Measurements from ENCODE around the gene RHBG.

Gene RHBG

DNA sequence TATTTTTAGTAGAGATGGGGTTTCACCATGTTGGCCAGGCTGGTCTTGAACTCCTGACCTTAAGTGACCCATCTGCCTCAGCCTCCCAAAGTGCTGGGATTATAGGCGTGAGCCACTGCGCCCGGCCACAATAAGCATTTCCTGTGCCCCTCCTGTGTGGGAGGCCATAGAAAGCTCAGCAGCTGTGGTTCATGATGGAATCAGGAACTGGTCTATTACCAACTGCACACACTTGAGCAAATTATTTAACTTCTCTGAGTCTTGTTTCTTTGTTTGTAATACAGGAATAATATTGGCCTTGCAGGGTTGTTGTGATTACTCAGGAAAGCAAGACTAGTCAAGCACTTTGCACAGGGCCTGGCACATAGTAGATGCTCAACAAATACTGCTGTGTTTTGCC, 15.0 kb downstream of the RHBG start:
- WGBS, result 65% methylated on average over 3 of the region's 3 CpGs
- Histone ChIP-seq H3K9me3 (ENCODE audit: control insufficient read depth, low read length) (no peaks in the 10 kb centered on the region), H3K18ac (ENCODE audit: low read depth in 1 of 2, low read length in 2 of 2) (no peak overlapping the region)

DNA sequence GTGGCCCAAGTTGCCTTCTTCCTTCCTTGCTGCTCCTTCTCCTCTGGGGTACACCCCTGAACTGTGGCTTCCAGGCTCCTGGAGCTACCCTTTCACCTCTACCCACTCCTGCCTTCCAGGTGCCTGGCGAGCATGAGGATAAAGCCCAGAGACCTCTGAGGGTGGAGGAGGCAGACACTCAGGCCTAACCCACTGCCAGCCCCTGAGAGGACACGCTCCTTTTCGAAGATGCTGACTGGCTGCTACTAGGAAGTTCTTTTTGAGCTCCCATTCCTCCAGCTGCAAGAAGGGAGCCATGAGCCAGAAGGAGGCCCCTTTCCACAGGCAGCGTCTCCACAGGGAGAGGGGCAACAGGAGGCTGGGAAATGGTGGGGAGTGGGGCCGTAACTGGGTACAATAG, 15.6 kb downstream of the RHBG start:
- DNase-seq, result no peak
- no peak overlapping the region for H3K4me2 ChIP-seq (ENCODE audit: low read length, poor library complexity, severe bottlenecking)
- H4K91ac ChIP-seq (ENCODE audit: low read length), result no peak overlapping the region
- H3K27ac ChIP-seq (ENCODE audit: low read length, poor library complexity, severe bottlenecking), result no peak overlapping the region
- WGBS, result 97% methylated on average over 5 of the region's 5 CpGs
- peak overlapping the region in 1 of 2 experiments; percentile 16 for H3K4ac ChIP-seq (ENCODE audit: low read depth in 1 of 2, low read length in 2 of 2)
- peaks cover 44 to 46% of the 10 kb centered on the region in 2 experiments for H3K27me3 ChIP-seq (ENCODE audit: control insufficient read depth in 1 of 2, insufficient read depth in 1 of 2, low read length in 2 of 2)
- H4K8ac ChIP-seq (ENCODE audit: low read length), result no peak overlapping the region
- no peak overlapping the region for H2BK12ac ChIP-seq (ENCODE audit: low read length in 2 of 2)
- no peak overlapping the region for H2AK5ac ChIP-seq (ENCODE audit: low read length, severe bottlenecking)
- H3K9ac ChIP-seq (ENCODE audit: low read length), result no peak overlapping the region
- no peak overlapping the region for H3K18ac ChIP-seq (ENCODE audit: low read depth in 1 of 2, low read length in 2 of 2)
- no peaks in the 10 kb centered on the region for H3K36me3 ChIP-seq (ENCODE audit: control insufficient read depth in 1 of 2, insufficient read depth in 2 of 2, low read depth in 1 of 2, low read length in 2 of 2)
- no peaks in the 10 kb centered on the region for H3K79me1 ChIP-seq (replicated peaks; ENCODE audit: low read length, poor library complexity, severe bottlenecking)
- H2BK15ac ChIP-seq (ENCODE audit: low read depth, poor library complexity, severe bottlenecking), result no peak overlapping the region
- no peak overlapping the region for H3K14ac ChIP-seq (ENCODE audit: low read length in 2 of 2)
- H2BK5ac ChIP-seq (ENCODE audit: low read depth, low read length, poor library complexity, severe bottlenecking), result no peak overlapping the region
- no peak overlapping the region for H2AFZ ChIP-seq (ENCODE audit: low read depth, low read length)
- H3K9me3 ChIP-seq (ENCODE audit: control insufficient read depth, low read length), result no peaks in the 10 kb centered on the region
- H3K4me1 ChIP-seq (ENCODE audit: control insufficient read depth, insufficient read depth, low read depth, low read length), result peaks cover 7% of the 10 kb centered on the region
- peak overlapping the region in 1 of 2 experiments; percentile 16 for H3K4me3 ChIP-seq (ENCODE audit: insufficient read depth in 1 of 2, low read depth in 1 of 2, low read length in 2 of 2)
- no peak overlapping the region for H2BK120ac ChIP-seq (ENCODE audit: low read depth, low read length)
- H3K23ac ChIP-seq (ENCODE audit: low read length in 2 of 2), result no peak overlapping the region

More for the DNA sequence above, 15.0 kb downstream of the RHBG start:
- H2BK15ac ChIP-seq (ENCODE audit: low read depth, poor library complexity, severe bottlenecking), result no peak overlapping the region
- no peaks in the 10 kb centered on the region for H3K36me3 ChIP-seq (ENCODE audit: control insufficient read depth in 1 of 2, insufficient read depth in 2 of 2, low read depth in 1 of 2, low read length in 2 of 2)
- H3K23ac ChIP-seq (ENCODE audit: low read length in 2 of 2), result no peak overlapping the region
- H3K4me2 ChIP-seq (ENCODE audit: low read length, poor library complexity, severe bottlenecking), result no peak overlapping the region
- no peaks in the 10 kb centered on the region for H3K79me1 ChIP-seq (replicated peaks; ENCODE audit: low read length, poor library complexity, severe bottlenecking)
- no peak overlapping the region for H2AFZ ChIP-seq (ENCODE audit: low read depth, low read length)
- no peak overlapping the region for H2BK12ac ChIP-seq (ENCODE audit: low read length in 2 of 2)
- no peak for DNase-seq
- H2AK5ac ChIP-seq (ENCODE audit: low read length, severe bottlenecking), result no peak overlapping the region
- no peak overlapping the region for H3K27ac ChIP-seq (ENCODE audit: low read length, poor library complexity, severe bottlenecking)
- H3K4me1 ChIP-seq (ENCODE audit: control insufficient read depth, insufficient read depth, low read depth, low read length), result peaks cover 8% of the 10 kb centered on the region
- H3K4me3 ChIP-seq (ENCODE audit: insufficient read depth in 1 of 2, low read depth in 1 of 2, low read length in 2 of 2), result no peak overlapping the region
- no peak overlapping the region for H4K91ac ChIP-seq (ENCODE audit: low read length)
- H2BK5ac ChIP-seq (ENCODE audit: low read depth, low read length, poor library complexity, severe bottlenecking), result no peak overlapping the region
- no peak overlapping the region for H2BK120ac ChIP-seq (ENCODE audit: low read depth, low read length)
- no peak overlapping the region for H4K8ac ChIP-seq (ENCODE audit: low read length)
- no peak overlapping the region for H3K4ac ChIP-seq (ENCODE audit: low read depth in 1 of 2, low read length in 2 of 2)
- no peak overlapping the region for H3K14ac ChIP-seq (ENCODE audit: low read length in 2 of 2)
- no peak overlapping the region for H3K9ac ChIP-seq (ENCODE audit: low read length)
- peaks cover 37 to 39% of the 10 kb centered on the region in 2 experiments for H3K27me3 ChIP-seq (ENCODE audit: control insufficient read depth in 1 of 2, insufficient read depth in 1 of 2, low read length in 2 of 2)

DNA sequence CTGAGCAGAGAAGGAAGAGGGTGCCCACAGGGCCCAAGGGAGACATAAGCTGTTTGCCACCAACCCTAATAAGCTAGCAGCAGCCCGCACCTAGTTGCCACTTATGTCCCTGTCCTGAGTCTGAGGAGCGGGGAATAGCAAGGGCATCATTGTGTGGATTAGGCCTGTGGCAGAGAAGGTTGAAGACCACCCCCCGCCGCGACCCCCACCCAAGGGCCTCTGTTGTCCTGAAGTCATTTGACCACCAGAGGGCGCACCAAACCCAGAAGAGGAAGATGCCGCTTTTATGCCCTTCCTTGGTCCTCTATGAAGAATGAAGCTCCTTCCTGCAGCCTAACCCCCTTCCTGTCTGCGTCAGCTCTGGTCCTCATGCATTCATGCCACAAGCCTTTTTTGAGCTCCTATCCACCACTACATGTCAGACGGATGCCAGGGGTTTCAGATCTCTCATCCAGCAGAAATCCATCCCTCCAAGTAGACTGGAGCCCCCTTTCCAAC, 16.6 kb downstream of the RHBG start:
- no peak overlapping the region for H3K23ac ChIP-seq (ENCODE audit: low read length in 2 of 2)
- H2BK12ac ChIP-seq (ENCODE audit: low read length in 2 of 2), result no peak overlapping the region
- no peak overlapping the region for H3K9ac ChIP-seq (ENCODE audit: low read length)
- H3K79me1 ChIP-seq (replicated peaks; ENCODE audit: low read length, poor library complexity, severe bottlenecking), result no peaks in the 10 kb centered on the region
- no peak overlapping the region for H2BK120ac ChIP-seq (ENCODE audit: low read depth, low read length)
- peaks cover 7% of the 10 kb centered on the region for H3K4me1 ChIP-seq (ENCODE audit: control insufficient read depth, insufficient read depth, low read depth, low read length)
- WGBS, result 22% methylated on average over 9 of the region's 9 CpGs
- no peak overlapping the region for H3K4ac ChIP-seq (ENCODE audit: low read depth in 1 of 2, low read length in 2 of 2)
- no peak overlapping the region for H3K14ac ChIP-seq (ENCODE audit: low read length in 2 of 2)
- no peak overlapping the region for H2AK5ac ChIP-seq (ENCODE audit: low read length, severe bottlenecking)
- H4K8ac ChIP-seq (ENCODE audit: low read length), result no peak overlapping the region
- no peaks in the 10 kb centered on the region for H3K36me3 ChIP-seq (ENCODE audit: control insufficient read depth in 1 of 2, insufficient read depth in 2 of 2, low read depth in 1 of 2, low read length in 2 of 2)
- peak; percentile 64 for DNase-seq
- no peak overlapping the region for H2AFZ ChIP-seq (ENCODE audit: low read depth, low read length)
- H2BK5ac ChIP-seq (ENCODE audit: low read depth, low read length, poor library complexity, severe bottlenecking), result no peak overlapping the region
- H3K4me3 ChIP-seq (ENCODE audit: insufficient read depth in 1 of 2, low read depth in 1 of 2, low read length in 2 of 2), result no peak overlapping the region
- H3K18ac ChIP-seq (ENCODE audit: low read depth in 1 of 2, low read length in 2 of 2), result no peak overlapping the region
- no peaks in the 10 kb centered on the region for H3K9me3 ChIP-seq (ENCODE audit: control insufficient read depth, low read length)
- H3K27me3 ChIP-seq (ENCODE audit: control insufficient read depth in 1 of 2, insufficient read depth in 1 of 2, low read length in 2 of 2), result peaks cover 53 to 55% of the 10 kb centered on the region in 2 experiments
- no peak overlapping the region for H4K91ac ChIP-seq (ENCODE audit: low read length)
- H2BK15ac ChIP-seq (ENCODE audit: low read depth, poor library complexity, severe bottlenecking), result no peak overlapping the region
- no peak overlapping the region for H3K27ac ChIP-seq (ENCODE audit: low read length, poor library complexity, severe bottlenecking)
- no peak overlapping the region for H3K4me2 ChIP-seq (ENCODE audit: low read length, poor library complexity, severe bottlenecking)

DNA sequence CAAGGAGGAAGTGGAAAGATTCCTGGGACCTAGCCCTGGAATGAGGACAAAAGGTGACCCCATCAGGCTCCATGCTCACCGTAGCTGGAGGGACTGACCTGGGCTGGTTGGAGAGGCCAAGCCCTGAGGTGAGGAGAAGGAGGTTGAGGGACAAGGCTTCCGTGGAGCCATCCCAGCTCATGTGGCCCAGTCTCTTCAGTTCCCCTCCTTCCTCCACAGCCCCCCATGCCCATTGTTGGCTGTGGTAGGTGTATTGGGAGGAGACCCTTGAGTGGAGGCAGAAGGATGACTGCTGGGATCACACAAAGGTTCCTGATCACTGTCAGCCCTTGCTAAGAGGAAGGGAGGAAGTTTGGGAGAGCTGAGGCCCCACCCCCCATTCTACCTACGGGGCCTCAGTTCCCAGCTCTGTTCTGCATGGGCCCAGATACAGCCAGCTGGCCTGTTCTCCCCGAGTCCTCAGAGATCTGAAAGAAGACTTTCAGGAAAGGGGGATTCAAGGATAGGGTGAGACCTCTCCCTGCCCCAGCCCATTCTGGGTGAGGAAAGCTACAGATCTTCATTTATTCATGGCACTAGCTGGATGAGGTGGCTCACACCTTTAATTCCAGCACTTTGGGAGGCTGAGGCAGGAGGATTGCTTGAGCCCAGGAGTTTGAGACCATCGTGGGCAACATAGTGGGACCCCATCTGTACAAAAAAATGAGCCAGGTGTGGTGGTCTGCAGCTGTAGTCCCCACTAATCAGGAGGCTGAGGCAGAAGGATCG, 17.3 kb downstream of the RHBG start:
- H2BK120ac ChIP-seq (ENCODE audit: low read depth, low read length), result no peak overlapping the region
- H2BK5ac ChIP-seq (ENCODE audit: low read depth, low read length, poor library complexity, severe bottlenecking), result no peak overlapping the region
- H3K4me2 ChIP-seq (ENCODE audit: low read length, poor library complexity, severe bottlenecking), result no peak overlapping the region
- no peak overlapping the region for H2AK5ac ChIP-seq (ENCODE audit: low read length, severe bottlenecking)
- H3K4me3 ChIP-seq (ENCODE audit: insufficient read depth in 1 of 2, low read depth in 1 of 2, low read length in 2 of 2), result no peak overlapping the region
- no peak overlapping the region for H4K8ac ChIP-seq (ENCODE audit: low read length)
- WGBS, result 77% methylated on average over 4 of the region's 6 CpGs
- H3K23ac ChIP-seq (ENCODE audit: low read length in 2 of 2), result no peak overlapping the region
- no peaks in the 10 kb centered on the region for H3K36me3 ChIP-seq (ENCODE audit: control insufficient read depth in 1 of 2, insufficient read depth in 2 of 2, low read depth in 1 of 2, low read length in 2 of 2)
- peaks cover 59 to 62% of the 10 kb centered on the region in 2 experiments for H3K27me3 ChIP-seq (ENCODE audit: control insufficient read depth in 1 of 2, insufficient read depth in 1 of 2, low read length in 2 of 2)
- H2BK15ac ChIP-seq (ENCODE audit: low read depth, poor library complexity, severe bottlenecking), result no peak overlapping the region
- no peak overlapping the region for H2BK12ac ChIP-seq (ENCODE audit: low read length in 2 of 2)
- DNase-seq, result no peak
- H3K9ac ChIP-seq (ENCODE audit: low read length), result no peak overlapping the region
- no peak overlapping the region for H3K14ac ChIP-seq (ENCODE audit: low read length in 2 of 2)
- no peak overlapping the region for H3K18ac ChIP-seq (ENCODE audit: low read depth in 1 of 2, low read length in 2 of 2)
- H3K27ac ChIP-seq (ENCODE audit: low read length, poor library complexity, severe bottlenecking), result no peak overlapping the region
- no peak overlapping the region for H4K91ac ChIP-seq (ENCODE audit: low read length)
- peaks cover 7% of the 10 kb centered on the region for H3K4me1 ChIP-seq (ENCODE audit: control insufficient read depth, insufficient read depth, low read depth, low read length)
- H3K9me3 ChIP-seq (ENCODE audit: control insufficient read depth, low read length), result no peaks in the 10 kb centered on the region
- no peak overlapping the region for H3K4ac ChIP-seq (ENCODE audit: low read depth in 1 of 2, low read length in 2 of 2)
- no peak overlapping the region for H2AFZ ChIP-seq (ENCODE audit: low read depth, low read length)
- H3K79me1 ChIP-seq (replicated peaks; ENCODE audit: low read length, poor library complexity, severe bottlenecking), result no peaks in the 10 kb centered on the region
